Memory B cell (primary cell): ENCODE results near the gene ZNF490.
"Not testable (repeated sequence)": the region's sequence is repeated elsewhere in the genome, so short reads cannot be mapped to it uniquely, and the experiment has no call there.

ENCODE experiments used
- ATAC-seq: fragments of 150-1000 bp; cut with Tn5 transposase; 2 replicates; pipeline ENCODE4 v1.10.0; 2021; ENCODE audit warnings: low read depth, mild to moderate bottlenecking, moderate library complexity
- DNase-seq, 2 donors: peaks; one replicate each; pipeline ENCODE4 v3.0.0; 2022; ENCODE audit warnings: low spot score in 2 of 2
- H3K27ac Mint-ChIP-seq: one replicate; pipeline ENCODE4 v1.8.0; 2022; ENCODE audit warnings: mild to moderate bottlenecking, moderate library complexity, mixed read lengths
- H3K27me3 Mint-ChIP-seq: one replicate; pipeline ENCODE4 v1.8.0; 2022; ENCODE audit warnings: mixed read lengths
- H3K36me3 Mint-ChIP-seq: one replicate; pipeline ENCODE4 v1.8.0; 2022; ENCODE audit warnings: mild to moderate bottlenecking, mixed read lengths
- H3K4me1 Mint-ChIP-seq: one replicate; pipeline ENCODE4 v1.8.0; 2022; ENCODE audit warnings: mixed read lengths
- H3K4me3 Mint-ChIP-seq: one replicate; pipeline ENCODE4 v1.8.0; 2022; ENCODE audit warnings: mild to moderate bottlenecking, moderate library complexity, mixed read lengths
- H3K9me3 Mint-ChIP-seq: one replicate; pipeline ENCODE4 v1.8.0; 2022; ENCODE audit warnings: mixed read lengths

ZNF490 gene

GRCh38 chr19:12639901-12640613 is 29.4 kb upstream of the ZNF490 start:
- H3K27ac Mint-ChIP-seq: peak overlapping the region; percentile 60
- DNase-seq: peak; percentile 81 to 87
- H3K27me3 Mint-ChIP-seq: no peaks in the 10 kb centered on the region
- H3K36me3 Mint-ChIP-seq: peaks cover 3% of the 10 kb centered on the region
- peak; percentile 95 for ATAC-seq
- H3K9me3 Mint-ChIP-seq: no peaks in the 10 kb centered on the region
- peak overlapping the region; percentile 71 for H3K4me3 Mint-ChIP-seq
- H3K4me1 Mint-ChIP-seq: peaks cover 14% of the 10 kb centered on the region

GRCh38 chr19:12638611-12639182 is 28.1 kb upstream of the ZNF490 start:
- Mint-ChIP-seq H3K9me3 (no peaks in the 10 kb centered on the region), H3K27ac (no peak overlapping the region)

GRCh38 chr19:12636631-12637030 is 26.0 kb upstream of the ZNF490 start:
- Mint-ChIP-seq H3K9me3 (no peaks in the 10 kb centered on the region), H3K27me3 (no peaks in the 10 kb centered on the region), H3K4me1 (peaks cover 14% of the 10 kb centered on the region), H3K27ac (no peak overlapping the region), H3K36me3 (peaks cover 3% of the 10 kb centered on the region), H3K4me3 (no peak overlapping the region)
- ATAC-seq (no peak), DNase-seq (no peak)

More at GRCh38 chr19:12638611-12639182, 28.1 kb upstream of the ZNF490 start:
- no peak for ATAC-seq
- no peak for DNase-seq
- H3K4me3 Mint-ChIP-seq: no peak overlapping the region
- peaks cover 3% of the 10 kb centered on the region for H3K36me3 Mint-ChIP-seq
- no peaks in the 10 kb centered on the region for H3K27me3 Mint-ChIP-seq
- peaks cover 14% of the 10 kb centered on the region for H3K4me1 Mint-ChIP-seq

DNA sequence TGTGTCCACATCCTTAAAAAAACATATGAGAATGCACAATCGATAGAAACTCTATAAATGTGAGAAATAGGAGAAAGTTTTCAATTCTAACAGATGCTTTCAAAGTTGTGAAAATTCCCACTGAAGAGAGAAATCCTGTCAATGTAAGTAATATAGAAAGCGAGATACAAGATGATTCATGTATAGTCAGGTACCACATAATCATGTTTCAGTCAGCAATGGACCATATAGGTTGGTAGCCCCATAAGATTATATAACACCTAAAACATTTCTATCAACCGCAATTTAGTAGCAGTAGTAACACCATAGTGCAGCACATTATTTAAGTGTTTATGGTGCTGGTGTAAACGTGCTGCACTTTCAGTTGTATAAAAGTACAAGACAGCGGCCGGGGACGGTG is 18.6 kb upstream of the ZNF490 start:
- no peak overlapping the region for H3K4me3 Mint-ChIP-seq

GRCh38 chr19:12628040-12629022 is 17.7 kb upstream of the ZNF490 start:
- Mint-ChIP-seq H3K9me3 (peaks cover 4% of the 10 kb centered on the region), H3K4me1 (peaks cover 4% of the 10 kb centered on the region), H3K36me3 (peaks cover 30% of the 10 kb centered on the region), H3K4me3 (no peak overlapping the region), H3K27me3 (no peaks in the 10 kb centered on the region), H3K27ac (no peak overlapping the region)
- ATAC-seq (no peak), DNase-seq (no peak)

More for the DNA sequence above, 18.6 kb upstream of the ZNF490 start:
- Mint-ChIP-seq H3K9me3 (peaks cover 4% of the 10 kb centered on the region), H3K4me1 (peaks cover 4% of the 10 kb centered on the region), H3K27ac (no peak overlapping the region), H3K36me3 (peaks cover 27% of the 10 kb centered on the region), H3K27me3 (no peaks in the 10 kb centered on the region)
- DNase-seq (no peak), ATAC-seq (no peak)

DNA sequence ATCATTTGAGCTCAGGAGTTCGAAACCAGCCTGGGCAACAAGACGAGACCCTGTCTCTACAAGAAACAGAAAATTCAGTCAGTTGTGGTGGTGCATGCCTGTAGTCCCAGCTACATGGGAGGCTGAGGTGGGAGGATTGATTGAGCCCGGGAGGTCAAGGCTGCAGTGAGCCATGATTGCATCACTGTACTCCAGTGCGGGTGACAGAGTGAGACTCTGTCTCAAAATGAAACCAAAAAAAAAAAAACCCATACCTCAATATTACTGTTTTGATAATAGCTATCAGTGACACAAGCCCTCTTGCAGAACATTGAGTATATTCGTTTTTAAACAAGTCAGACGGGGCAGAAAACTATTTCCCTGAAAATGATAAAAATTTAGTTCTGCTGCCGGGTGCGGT is 16.3 kb upstream of the ZNF490 start:
- no peak overlapping the region for H3K27ac Mint-ChIP-seq
- peaks cover 4% of the 10 kb centered on the region for H3K9me3 Mint-ChIP-seq
- H3K27me3 Mint-ChIP-seq: no peaks in the 10 kb centered on the region
- DNase-seq (no peak), ATAC-seq (no peak)
- H3K36me3 Mint-ChIP-seq: peaks cover 30% of the 10 kb centered on the region
- H3K4me3 Mint-ChIP-seq: no peak overlapping the region
- H3K4me1 Mint-ChIP-seq: peaks cover 4% of the 10 kb centered on the region

DNA sequence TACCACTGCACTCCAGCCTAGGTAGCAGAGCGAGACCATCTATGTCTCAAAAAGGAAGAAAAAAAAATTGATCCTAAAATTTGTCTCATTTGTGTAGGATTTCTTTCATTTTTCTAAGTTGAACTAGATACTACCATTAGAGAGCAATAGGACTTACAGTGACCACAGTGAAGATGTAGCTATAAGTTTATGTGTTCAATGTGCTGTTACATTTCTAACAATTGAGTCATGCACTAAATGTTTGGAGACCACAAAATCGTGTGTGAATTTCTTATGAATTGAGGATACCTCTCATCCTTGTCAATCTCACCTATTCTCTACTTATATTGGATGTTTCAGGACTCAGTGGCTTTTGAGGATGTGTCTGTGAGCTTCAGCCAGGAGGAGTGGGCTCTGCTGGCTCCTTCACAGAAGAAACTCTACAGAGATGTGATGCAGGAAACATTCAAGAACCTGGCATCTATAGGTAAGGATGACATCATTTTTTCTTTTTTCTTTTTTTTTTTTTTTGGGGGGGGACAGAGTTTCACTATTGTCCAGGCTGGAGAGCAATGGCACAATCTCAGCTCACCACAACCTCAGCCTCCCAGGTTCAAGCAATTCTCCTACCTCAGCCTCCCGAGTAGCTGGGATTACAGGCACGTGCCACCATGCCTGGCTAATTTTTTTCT is 12.9 kb upstream of the ZNF490 start:
- ATAC-seq (no peak), DNase-seq (no peak)
- H3K4me3 Mint-ChIP-seq: no peak overlapping the region
- H3K27me3 Mint-ChIP-seq: no peaks in the 10 kb centered on the region
- H3K27ac Mint-ChIP-seq: no peak overlapping the region
- H3K4me1 Mint-ChIP-seq: peaks cover 5% of the 10 kb centered on the region
- H3K36me3 Mint-ChIP-seq: peaks cover 20% of the 10 kb centered on the region
- H3K9me3 Mint-ChIP-seq: peaks cover 2% of the 10 kb centered on the region

- not testable (repeated sequence) for H3K36me3 Mint-ChIP-seq, H3K4me3 Mint-ChIP-seq, H3K27ac Mint-ChIP-seq, ATAC-seq, DNase-seq, H3K27me3 Mint-ChIP-seq, H3K4me1 Mint-ChIP-seq, H3K9me3 Mint-ChIP-seq
These were observed 10.8 kb upstream of the ZNF490 start for GRCh38 chr19:12621253-12622024.

GRCh38 chr19:12617646-12618045 is 7.0 kb upstream of the ZNF490 start:
- Mint-ChIP-seq H3K4me3 (no peak overlapping the region), H3K4me1 (peaks cover 29% of the 10 kb centered on the region), H3K27ac (no peak overlapping the region), H3K36me3 (peaks cover 9% of the 10 kb centered on the region), H3K9me3 (no peaks in the 10 kb centered on the region), H3K27me3 (no peaks in the 10 kb centered on the region)
- ATAC-seq: no peak
- DNase-seq: no peak

GRCh38 chr19:12611361-12611699 is 717 bp upstream of the ZNF490 start:
- peaks cover 9% of the 10 kb centered on the region for H3K36me3 Mint-ChIP-seq
- ATAC-seq (no peak), DNase-seq (no peak)
- H3K27ac Mint-ChIP-seq: peak overlapping the region; percentile 96
- H3K4me1 Mint-ChIP-seq: peaks cover 30% of the 10 kb centered on the region
- peak overlapping the region; percentile 100 for H3K4me3 Mint-ChIP-seq
- H3K27me3 Mint-ChIP-seq: no peaks in the 10 kb centered on the region
- H3K9me3 Mint-ChIP-seq: no peaks in the 10 kb centered on the region

GRCh38 chr19:12607631-12608030 is 3.0 kb downstream of the ZNF490 start:
- DNase-seq: no peak
- ATAC-seq: no peak
- Mint-ChIP-seq H3K4me3 (no peak overlapping the region), H3K27me3 (no peaks in the 10 kb centered on the region), H3K36me3 (peaks cover 2% of the 10 kb centered on the region), H3K9me3 (no peaks in the 10 kb centered on the region), H3K27ac (no peak overlapping the region), H3K4me1 (peaks cover 10% of the 10 kb centered on the region)

DNA sequence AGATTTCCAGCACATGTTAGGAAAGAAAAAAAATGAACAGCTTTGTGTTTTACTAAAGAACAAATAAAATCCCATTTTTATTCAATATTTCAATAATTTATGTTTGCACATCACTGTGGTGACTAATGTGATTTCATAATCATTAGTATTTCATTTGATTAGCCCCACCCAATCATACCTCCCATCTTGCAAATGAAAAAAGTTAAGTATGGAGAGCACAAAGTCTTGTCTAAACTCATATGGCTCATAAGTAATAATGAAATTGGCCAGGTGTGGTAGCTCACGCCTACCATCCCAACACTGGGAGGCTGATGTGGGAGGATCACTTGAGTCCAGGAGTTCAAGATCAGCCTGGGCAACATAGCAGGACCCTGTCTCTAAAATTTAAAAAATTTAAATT is 3.8 kb downstream of the ZNF490 start:
- no peaks in the 10 kb centered on the region for H3K27me3 Mint-ChIP-seq
- H3K27ac Mint-ChIP-seq: no peak overlapping the region
- peaks cover 4% of the 10 kb centered on the region for H3K36me3 Mint-ChIP-seq
- no peak for DNase-seq
- H3K9me3 Mint-ChIP-seq: no peaks in the 10 kb centered on the region
- no peak for ATAC-seq
- H3K4me1 Mint-ChIP-seq: peaks cover 9% of the 10 kb centered on the region
- H3K4me3 Mint-ChIP-seq: no peak overlapping the region

- no peak overlapping the region for H3K4me3 Mint-ChIP-seq
- peaks cover 7% of the 10 kb centered on the region for H3K36me3 Mint-ChIP-seq
- DNase-seq (no peak), ATAC-seq (peak; percentile 65)
- no peaks in the 10 kb centered on the region for H3K9me3 Mint-ChIP-seq
- H3K27me3 Mint-ChIP-seq: no peaks in the 10 kb centered on the region
- H3K4me1 Mint-ChIP-seq: peaks cover 5% of the 10 kb centered on the region
- H3K27ac Mint-ChIP-seq: peak overlapping the region; percentile 35
These were observed 6.9 kb downstream of the ZNF490 start for GRCh38 chr19:12603714-12604113.
